NK-92 treated with Interleukin-12 subunit alpha and Interleukin-12 subunit beta, amount 100 ng/mL, for 24 hours (cell line): ENCODE results near the gene GNG3.
"Not testable (repeated sequence)": the region's sequence is repeated elsewhere in the genome, so short reads cannot be mapped to it uniquely, and the experiment has no call there.

Experiments
- DNase-seq: peaks from one replicate; lab custom pipeline; 2025; lab: John Stamatoyannopoulos, UW

The GNG3 gene

GRCh38 chr11:62716816-62717215 is 9.3 kb downstream of the GNG3 start:
- DNase-seq, result no peak

DNA sequence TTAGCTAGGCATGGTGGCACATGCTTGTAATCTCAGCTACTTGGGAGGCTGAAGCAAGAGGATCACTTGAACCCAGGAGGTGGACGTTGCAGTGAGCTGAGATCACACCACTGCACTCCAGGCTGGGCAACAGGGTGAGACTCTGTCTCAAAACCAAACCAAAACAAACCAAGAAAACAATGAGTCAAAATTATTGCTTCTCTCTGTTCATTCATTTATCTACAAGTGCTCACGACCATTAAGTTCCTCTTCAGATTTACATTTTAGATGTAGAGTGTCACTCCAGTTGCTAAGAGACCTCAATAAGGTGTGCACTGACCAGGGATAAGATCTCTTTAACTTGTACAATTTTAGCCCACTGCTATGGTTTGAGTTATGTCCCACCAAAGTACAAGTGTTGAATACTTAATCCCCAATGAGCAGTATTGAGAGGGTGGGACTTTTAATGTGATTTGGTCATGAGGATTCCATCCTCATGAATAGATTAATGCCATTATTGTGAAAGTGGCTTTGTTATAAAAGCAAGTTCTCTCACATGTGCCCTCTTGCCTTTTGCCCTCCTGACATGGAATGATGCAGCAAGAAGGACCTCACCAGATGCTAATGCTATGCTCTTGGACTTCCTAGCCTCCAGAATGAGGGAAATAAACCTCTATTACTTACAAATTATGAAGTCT is 12.0 kb downstream of the GNG3 start:
- no peak for DNase-seq

DNA sequence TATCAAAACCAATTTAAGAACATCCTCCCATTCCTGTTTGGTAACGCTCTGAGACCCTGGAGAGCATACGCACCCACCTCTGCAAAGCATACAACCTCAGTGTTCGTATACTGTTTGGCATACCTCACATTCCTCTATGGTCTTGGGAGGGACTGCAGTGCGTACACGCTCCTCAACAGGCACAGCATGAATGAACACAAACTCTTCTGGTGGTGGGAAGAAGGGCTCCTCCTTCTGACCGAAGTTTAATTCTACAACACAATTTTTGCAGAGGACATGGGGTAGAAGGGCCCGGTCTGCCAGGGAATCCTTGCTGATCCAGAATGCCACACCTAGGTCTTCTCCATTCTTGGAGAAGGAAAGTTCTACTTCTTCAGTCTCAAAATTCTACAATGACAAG is 14.5 kb downstream of the GNG3 start:
- no peak for DNase-seq

GRCh38 chr11:62724171-62724570 is 16.7 kb downstream of the GNG3 start:
- DNase-seq, result no peak

GRCh38 chr11:62725646-62726045 is 18.2 kb downstream of the GNG3 start:
- DNase-seq, result no peak

DNA sequence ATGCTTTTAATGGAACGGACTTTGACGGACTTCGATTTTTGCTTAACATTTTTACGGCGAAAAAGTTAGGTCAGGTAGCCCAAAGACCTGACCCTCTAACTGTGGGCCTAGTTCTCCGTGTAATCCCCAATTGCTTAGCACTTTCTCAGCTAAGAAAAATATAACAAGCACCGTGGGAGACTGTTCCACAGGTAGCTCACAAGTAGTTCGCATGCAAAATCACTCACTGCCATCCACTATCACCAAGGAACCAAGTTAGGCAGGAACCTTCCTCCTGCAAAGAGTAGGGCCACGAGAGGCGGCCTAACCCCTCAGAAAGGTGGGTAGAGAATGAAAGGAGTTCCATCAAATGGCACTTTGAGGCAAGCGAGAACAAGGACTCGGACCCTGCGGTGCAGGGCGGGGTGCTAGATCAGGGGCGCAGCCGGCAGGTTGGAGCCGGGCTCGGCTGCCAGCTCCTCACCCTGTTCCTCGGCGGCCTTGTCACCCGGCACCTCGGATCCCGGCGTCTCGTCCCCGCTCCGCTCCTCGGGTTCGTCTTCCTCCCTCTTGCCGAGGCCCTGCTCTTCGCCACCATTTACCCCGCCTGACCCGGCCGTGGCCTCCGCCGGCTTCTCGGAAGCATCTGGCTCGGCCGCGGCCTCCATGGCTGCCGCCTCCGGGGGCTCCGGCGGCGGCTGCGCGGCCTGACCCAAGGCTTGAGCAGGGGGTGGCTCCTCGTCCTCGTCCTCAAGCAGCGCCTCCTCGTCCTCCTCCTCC is 18.9 kb downstream of the GNG3 start:
- DNase-seq, result peak; percentile 28

DNA sequence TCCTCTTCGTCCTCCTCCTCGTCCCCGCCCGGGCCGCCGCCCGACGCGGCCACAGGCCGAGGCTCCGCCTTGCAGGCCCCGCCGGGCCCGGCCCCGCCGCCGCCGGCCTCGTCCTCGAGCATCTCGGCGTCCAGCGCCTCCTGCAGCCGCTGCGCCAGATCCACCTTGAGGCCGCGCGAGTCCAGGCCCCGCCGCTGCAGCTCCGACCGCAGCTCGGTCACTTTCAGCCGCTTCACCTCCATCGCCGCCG is 19.4 kb downstream of the GNG3 start:
- DNase-seq, result no peak

DNA sequence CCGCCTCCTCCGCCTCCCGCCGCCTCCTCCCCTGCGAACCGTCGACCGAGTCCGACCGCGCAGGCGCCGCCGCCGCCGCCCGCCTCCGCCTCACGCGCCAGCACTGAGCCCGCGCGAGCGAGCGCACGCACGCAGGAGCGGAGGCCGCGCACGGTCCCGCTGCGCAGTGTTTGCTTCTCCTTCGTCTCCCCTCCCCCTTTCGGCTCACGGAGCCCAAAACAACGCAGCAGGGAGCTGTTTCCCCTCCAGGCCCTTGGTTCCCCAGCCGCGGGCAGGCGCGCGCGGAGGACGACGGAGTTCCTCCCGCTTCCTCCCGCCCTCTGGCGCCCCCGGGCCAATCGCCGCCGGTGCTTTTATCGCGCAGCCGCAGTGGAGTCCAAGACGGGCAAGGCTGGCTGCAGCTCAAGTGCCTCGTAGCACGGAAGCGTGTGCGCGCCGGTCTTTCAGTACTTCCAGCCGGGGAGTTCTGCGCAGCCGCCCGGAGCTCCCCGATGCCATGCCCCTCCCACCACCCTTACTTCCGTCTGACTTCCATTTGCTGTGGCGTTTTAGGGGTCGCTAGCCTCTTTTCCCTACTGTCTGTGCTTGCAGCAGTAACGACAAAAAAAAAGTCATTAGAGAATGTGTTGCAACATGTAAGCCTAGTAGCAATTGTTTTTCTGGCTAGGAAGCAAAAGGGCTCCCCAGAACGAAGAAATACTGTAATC is 19.8 kb downstream of the GNG3 start, which contains the start of gene HNRNPUL2:
TSS of gene HNRNPUL2 (minus strand) at position 293 of the 707 bp plus-strand sequence. CDS start 301 bp downstream, outside the sequence.
- peak; percentile 99 for DNase-seq

- peak; percentile 84 for DNase-seq
Observed at GRCh38 chr11:62727872-62728170, 20.3 kb downstream of the GNG3 start.

DNA sequence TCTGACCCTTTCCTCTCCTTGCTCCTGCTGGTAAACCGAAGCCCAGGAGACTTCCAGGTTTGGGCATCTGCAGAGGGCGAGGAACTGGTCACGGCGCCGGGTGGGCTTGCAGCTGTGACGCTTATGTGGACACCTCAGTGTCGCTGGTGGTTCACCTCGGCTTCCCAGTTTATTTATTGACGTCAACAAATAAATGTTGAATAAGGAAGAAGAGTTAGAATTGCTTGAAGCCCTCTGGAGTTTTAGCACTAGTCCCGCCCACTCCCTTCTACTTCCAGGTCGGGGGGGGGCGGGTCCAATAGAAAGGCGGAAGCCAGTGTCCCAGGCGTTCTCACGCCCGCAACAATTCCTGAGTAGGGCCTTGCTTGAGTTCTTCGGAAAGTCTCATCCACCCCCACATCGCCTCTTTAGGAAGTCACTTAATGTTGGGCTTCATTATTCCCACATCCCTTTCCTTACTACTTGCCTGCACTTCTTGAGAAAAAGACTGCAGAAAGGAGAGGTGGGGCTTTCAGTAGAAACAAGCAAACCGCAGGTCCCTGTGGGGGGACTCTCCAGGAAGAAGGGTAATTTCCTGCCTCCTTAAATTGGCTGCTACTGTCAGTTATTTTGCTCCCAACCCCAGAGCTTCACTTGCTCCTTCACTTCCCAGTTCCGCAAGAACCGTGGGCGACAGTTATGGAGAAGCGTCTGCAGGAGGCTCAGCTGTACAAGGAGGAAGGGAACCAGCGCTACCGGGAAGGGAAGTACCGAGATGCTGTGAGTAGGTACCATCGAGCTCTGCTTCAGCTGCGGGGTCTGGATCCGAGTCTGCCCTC is 20.9 kb downstream of the GNG3 start, which contains the start of gene TTC9C:
TSS of gene TTC9C (plus strand) at position 316 of the 818 bp plus-strand sequence. CDS start at position 679, 363 bp downstream.
- DNase-seq, result peak; percentile 77

DNA sequence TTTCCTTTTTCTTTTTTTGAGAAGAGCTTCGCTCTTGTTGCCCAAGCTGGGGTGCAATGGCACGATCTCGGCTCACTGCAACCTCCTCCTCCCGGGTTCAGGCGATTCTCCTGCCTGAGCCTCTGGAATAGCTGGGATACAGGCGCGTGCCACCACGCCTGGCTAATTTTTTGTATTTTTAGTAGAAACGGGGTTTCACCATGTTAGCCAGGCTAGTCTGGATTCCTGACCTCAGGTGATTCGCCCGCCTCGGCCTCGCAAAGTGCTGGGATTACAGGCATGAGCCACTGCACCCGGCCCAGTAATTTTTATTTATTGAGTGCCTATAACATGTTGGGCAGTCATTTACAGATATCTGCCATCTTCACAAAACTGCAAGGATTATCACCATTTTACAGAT is 22.6 kb downstream of the GNG3 start:
- DNase-seq, result not testable (repeated sequence)

DNA sequence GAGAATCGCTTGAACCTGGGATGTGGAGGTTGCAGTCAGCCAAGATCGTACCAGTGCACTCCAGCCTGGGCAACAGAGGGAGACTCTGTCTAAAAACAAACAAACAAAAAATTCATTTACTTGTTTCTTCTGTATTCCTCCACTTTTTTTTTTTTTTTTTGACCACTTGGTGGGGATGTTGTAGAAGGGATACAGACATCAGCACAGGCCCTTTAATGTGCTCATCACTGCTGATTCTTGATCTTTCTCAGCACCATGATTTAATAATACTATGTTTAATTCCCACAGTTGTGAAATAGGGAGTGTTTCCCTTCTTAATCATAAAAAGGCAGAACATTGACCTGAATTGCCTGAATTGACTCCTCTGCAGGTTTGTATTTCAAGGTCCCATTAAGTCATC is 25.4 kb downstream of the GNG3 start:
- DNase-seq, result no peak

GRCh38 chr11:62737196-62737595 is 29.7 kb downstream of the GNG3 start:
- DNase-seq, result no peak

DNA sequence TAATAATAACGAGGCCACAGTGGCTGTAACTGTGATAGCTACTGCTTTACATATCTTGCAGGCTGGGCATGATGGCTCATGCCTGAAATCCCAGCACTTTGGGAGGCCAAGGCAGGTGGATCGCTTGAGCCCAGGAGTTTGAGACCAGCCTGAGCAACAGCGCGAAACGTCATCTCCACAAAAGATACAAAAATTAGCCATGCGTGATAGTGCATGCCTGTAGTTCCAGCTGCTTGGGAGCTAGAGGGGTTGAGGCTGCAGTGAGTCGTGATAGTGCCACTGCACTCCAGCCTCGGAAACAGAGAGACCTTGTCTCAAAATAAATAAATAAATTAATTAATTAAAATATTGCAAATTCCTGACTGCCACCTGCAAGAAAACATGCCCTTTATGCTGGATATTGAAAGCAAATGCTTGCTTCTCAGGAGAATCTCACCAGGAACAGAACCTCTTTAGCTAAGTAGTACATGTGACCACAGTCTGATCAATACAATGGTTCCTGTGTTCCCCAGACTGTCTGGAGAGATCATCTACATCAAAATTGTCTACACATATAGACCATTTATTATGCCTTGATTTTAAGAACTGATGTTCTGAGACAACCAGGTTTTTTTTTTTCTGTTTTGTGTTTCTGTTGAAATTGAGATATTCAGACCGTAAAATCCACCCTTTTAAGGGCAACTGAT is 40.1 kb downstream of the GNG3 start:
- no peak for DNase-seq

DNA sequence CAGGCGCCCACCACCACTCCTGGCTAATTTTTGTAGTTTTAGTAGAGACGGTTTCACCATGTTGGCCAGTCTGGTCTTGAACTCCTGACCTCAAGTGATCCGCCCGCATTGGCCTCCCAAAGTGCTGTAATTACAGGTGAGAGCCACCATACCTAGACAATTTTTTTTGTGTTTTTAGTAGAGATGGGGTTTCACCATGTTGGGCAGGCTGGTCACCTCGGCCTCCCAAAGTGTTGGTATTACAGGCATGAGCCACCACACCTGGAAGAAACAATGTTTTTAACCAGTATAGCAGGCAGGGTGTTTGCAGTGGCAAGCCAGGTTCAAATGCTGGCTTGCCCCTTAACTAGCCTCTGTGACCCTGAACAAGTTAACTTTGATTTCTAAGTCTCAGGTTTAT is 42.5 kb downstream of the GNG3 start:
- DNase-seq, result not testable (repeated sequence)

DNA sequence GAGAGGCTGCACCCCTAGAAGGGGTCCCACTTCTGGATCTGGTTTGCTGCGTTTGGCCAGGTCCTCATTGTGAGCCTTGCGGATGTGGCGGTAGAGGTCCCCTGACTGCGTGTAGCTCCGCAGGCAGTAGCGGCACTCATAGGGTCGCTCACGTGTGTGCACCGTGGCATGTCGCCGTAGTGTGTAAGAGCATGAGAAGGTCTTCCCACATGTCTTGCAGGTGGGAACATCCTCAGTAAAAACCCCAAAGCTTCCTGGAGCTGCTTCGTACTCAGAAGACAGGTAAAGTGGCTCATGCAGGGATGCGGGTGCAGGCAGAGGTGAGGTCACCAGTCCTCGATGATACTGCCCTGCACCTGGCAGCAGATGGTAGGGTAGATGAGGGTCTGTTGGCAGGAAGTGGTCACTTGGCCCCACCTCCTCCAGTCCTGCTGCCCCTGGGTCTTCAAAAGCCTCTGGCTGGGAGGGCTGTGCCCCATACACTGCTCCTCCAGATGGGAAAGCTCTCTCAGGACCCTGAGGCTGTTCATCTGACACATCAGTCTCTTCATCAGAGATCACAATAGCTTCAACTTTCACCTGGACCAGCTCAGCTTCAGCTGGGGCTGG is 44.8 kb downstream of the GNG3 start:
- DNase-seq, result no peak

DNA sequence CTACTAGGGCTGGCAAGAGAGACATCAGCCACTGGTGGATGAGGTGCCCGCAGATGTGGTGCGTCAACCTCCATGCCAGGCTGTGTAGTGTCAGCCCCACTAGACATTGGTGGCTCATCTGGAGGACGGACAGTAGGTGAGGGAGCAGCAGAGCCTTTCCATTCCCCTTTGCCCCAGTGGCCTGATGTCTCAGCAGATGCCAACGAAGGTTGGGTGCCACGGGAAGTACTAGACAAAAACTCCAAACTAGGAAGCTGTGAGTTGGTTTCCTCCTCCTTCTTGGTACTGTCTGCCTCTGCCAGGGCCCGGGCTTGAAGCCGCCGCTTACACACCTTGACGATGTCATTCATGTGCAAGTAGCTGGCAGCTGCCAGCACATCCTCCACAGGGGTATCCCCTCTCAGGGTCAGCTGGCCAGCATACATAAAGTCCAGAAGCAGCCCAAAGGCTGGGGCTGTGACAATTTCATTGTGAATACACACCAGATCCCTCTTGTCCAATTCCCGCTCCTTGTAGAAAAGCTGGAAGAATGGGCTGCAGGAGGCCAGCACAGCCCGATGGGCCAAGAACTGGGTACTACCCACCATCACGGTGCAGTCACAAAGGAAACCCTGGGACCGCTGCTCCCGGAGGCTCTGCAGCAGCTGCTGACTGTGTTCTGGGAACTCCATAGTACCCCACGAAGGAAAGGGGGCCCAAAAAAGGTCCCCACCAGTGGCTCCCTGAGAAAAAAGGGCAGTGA is 45.7 kb downstream of the GNG3 start:
- DNase-seq, result no peak

DNA sequence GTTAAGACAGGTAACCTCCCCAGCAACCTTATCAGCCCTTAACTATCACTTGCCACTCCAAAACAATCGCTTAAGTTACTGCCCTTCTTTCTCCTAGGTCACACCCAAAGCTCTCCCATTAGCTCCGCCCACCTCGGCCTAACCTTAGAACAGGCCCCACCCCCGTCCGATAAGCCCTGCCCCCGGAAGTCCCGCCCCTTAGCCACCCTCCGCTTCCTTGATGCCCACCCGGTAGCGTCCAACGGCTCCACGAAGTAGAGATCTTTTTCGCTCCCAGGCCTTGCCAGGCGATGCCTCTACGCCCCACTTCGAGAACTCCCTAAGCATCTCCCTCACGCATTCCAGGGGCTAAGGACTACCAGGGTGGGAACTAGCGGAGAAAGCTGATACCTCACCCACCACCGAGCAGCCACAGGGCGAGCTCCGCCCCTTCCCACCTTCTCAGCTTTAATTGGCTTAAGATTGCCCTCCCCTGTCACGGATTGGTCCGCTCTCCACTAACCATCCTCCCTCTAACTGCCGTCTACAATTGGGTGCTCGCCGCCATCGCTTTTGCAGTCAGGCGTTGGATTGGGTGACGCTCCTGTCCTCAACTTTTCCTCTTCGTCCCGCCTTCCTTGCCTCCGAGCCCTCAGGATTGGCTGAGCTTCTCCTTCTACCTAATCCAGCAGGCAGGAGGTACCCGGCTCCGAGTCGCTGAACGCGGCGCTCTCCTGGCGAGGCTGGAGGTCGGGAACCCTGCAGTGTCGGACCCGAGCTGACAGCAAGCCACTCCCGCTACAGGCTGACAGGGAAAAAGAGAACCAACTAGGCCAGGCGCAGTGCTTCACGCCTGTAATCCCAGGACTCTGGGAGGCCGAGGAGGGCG is 46.5 kb downstream of the GNG3 start, which contains the start of gene ZBTB3:
TSS of gene ZBTB3 (minus strand) at position 425 of the 868 bp plus-strand sequence. CDS start 496 bp downstream, outside the sequence.
- peak; percentile 96 for DNase-seq

GRCh38 chr11:62755086-62755615 is 47.7 kb downstream of the GNG3 start:
- DNase-seq, result no peak
